HepG2 (cell line): ENCODE data around the gene PRKN. TPM values are rescaled to one million over a fixed set of nuclear protein-coding genes. Genes with fewer than 3 reads are reported as not detected.
"Not testable (repeated sequence)": the region's sequence is repeated elsewhere in the genome, so short reads cannot be mapped to it uniquely, and the experiment has no call there.

Source experiments
- ATAC-seq: fragments of 200-7000 bp; cut with Tn5 transposase; 3 replicates; pipeline ENCODE4 v1.9.1; 2020; ENCODE audit warnings: mild to moderate bottlenecking, moderate library complexity
- BruUV-seq: library from RNA; stranded (reverse); fragments of 400-500 nt; replicated peaks from 2 replicates; lab custom pipeline; 2021; lab: Mats Ljungman, UMichigan
- CTCF ChIA-PET: fragments of 300-600 bp; formaldehyde crosslinking; extraction: SDS; loops from one replicate; lab custom pipeline; 2021; ENCODE audit warnings: low total read pairs, inconsistent platforms, low intra/inter-chr PET ratio; lab: Yijun Ruan, JAX
- POLR2A ChIA-PET: fragments of 350-600 bp; sonication (Branson Sonifier 250); formaldehyde crosslinking; loops from one replicate; lab custom pipeline; 2020; ENCODE audit warnings: antibody characterized with exemption, inconsistent platforms; lab: Yijun Ruan, JAX
- DNase-seq: peaks from one replicate; pipeline ENCODE4 v3.0.0-alpha.2; 2015; ENCODE audit warnings: low spot score
- FAIRE-seq: peaks from 3 replicates; lab custom pipeline; 2011; peaks lifted over from hg19 to GRCh38; lab: Jason Lieb, UNC
- H2AFZ ChIP-seq: one replicate; pipeline ENCODE4 v1.6.1; 2011; ENCODE audit warnings: low read length, inconsistent platforms
- H3K27ac ChIP-seq: fragments of 300-600 bp; 3 replicates; pipeline ENCODE4 v1.8.0; 2011; ENCODE audit warnings: mixed run types, mild to moderate bottlenecking, mixed read lengths, low read length, inconsistent platforms; ENCODE audit not compliant: insufficient read depth; ENCODE audit errors: extremely low read length
- H3K27me3 ChIP-seq, 2 experiments: fragments of 200-600 bp in 1 of 2; 2 replicates in 1 of 2; 3 replicates in 1 of 2; pipeline versions ENCODE4 v1.6.0 to v1.8.0; 2011; ENCODE audit warnings: low read length in 2 of 2, mild to moderate bottlenecking in 2 of 2, moderate library complexity in 2 of 2, inconsistent platforms in 1 of 2; ENCODE audit not compliant: insufficient read depth in 2 of 2, control insufficient read depth in 1 of 2
- H3K36me3 ChIP-seq, 2 experiments: fragments of 200-600 bp in 1 of 2; replicated peaks in 1 of 2; 2 replicates in 1 of 2; 3 replicates in 1 of 2; pipeline versions ENCODE4 v1.5.1 to v1.8.0; 2011; ENCODE audit warnings: low read length in 2 of 2, inconsistent platforms in 1 of 2; ENCODE audit not compliant: insufficient read depth in 2 of 2, control insufficient read depth in 1 of 2
- H3K4me1 ChIP-seq: 2 replicates; pipeline ENCODE4 v1.5.1; 2012; ENCODE audit warnings: low read length, inconsistent platforms; ENCODE audit not compliant: insufficient read depth
- H3K4me2 ChIP-seq: 2 replicates; pipeline ENCODE4 v1.6.0; 2011; ENCODE audit warnings: low read depth, low read length, inconsistent platforms
- H3K4me3 ChIP-seq, 3 experiments: fragments of 200-600 bp in 1 of 3; sonication (generic), shearing (Covaris generic) in 1 of 3; replicated peaks in 1 of 3; 2 replicates each; pipeline ENCODE4 v1.5.1; 2011 to 2016; ENCODE audit warnings: low read length in 3 of 3, inconsistent platforms in 2 of 3, low read depth in 2 of 3, mild to moderate bottlenecking in 2 of 3, control low read depth in 1 of 3, mixed read lengths in 1 of 3; ENCODE audit not compliant: insufficient read depth in 1 of 3
- H3K79me2 ChIP-seq: one replicate; pipeline ENCODE4 v1.6.1; 2011; ENCODE audit warnings: low read length, inconsistent platforms; ENCODE audit not compliant: insufficient read depth
- H3K9ac ChIP-seq: 2 replicates; pipeline ENCODE4 v1.6.0; 2011; ENCODE audit warnings: mild to moderate bottlenecking, low read depth, low read length, inconsistent platforms; ENCODE audit not compliant: insufficient read depth
- H3K9me3 ChIP-seq: 2 replicates; pipeline ENCODE4 v1.5.1; 2012; ENCODE audit warnings: mild to moderate bottlenecking, low read length
- H4K20me1 ChIP-seq: 2 replicates; pipeline ENCODE4 v1.6.0; 2011; ENCODE audit warnings: inconsistent platforms, mild to moderate bottlenecking, low read length, moderate library complexity; ENCODE audit not compliant: insufficient read depth
- ISX ChIP-seq: sonication (generic); formaldehyde crosslinking; conservative IDR thresholded peaks from 2 replicates; pipeline ENCODE4 v1.5.0; 2020; ENCODE audit warnings: missing genetic modification reagents
- RORA ChIP-seq: sonication (generic); formaldehyde crosslinking; IDR thresholded peaks from 2 replicates; pipeline ENCODE4 v1.5.0; 2020; ENCODE audit warnings: mild to moderate bottlenecking, missing genetic modification reagents, moderate library complexity
- ZNF230 ChIP-seq: sonication (generic); formaldehyde crosslinking; IDR thresholded peaks from 2 replicates; pipeline ENCODE4 v1.4.0; 2020; ENCODE audit warnings: mild to moderate bottlenecking, missing genetic modification reagents
- WGBS: methylation state at CpG from one replicate; pipeline ENCODE4 v1.1.6; 2017; ENCODE audit warnings: low lambda C conversion rate; 5-methylcytosine and 5-hydroxymethylcytosine counted together
- in situ Hi-C: cut with HindIII; loops from 2 replicates; pipeline ENCODE4 v1.10.0; 2017; ENCODE audit warnings: low pct_unique_long_range_greater_than_20kb; ENCODE audit not compliant: extremely low pct_ligation_motif_present
- intact Hi-C: fragments of 100-400 bp; cut with micrococcal nuclease; formaldehyde crosslinking; loops from one replicate; pipeline ENCODE4 v1.10.0; 2022; ENCODE audit not compliant: unreplicated experiment
- polyA plus RNA-seq, 8 experiments: library from polyadenylated mRNA; depleted of rRNA in 3 of 8; stranded (reverse) in 7 of 8; unstranded in 1 of 8; fragments of >200 nt; fragmentation: Illumina TruSeq in 4 of 8; extraction: Trizol in 4 of 8; gene quantifications; 2 replicates each; pipeline versions ENCODE4 v1.2.1 to v1.2.3, GENCODE V29; 2011 to 2016; ENCODE audit warnings: low read depth in 4 of 8, missing spikeins in 1 of 8, mixed read lengths in 1 of 8; ENCODE audit not compliant: insufficient read depth in 1 of 8
- total RNA-seq, 5 experiments: library from RNA; depleted of rRNA; stranded (reverse); fragments of >200 nt; fragmentation: Illumina TruSeq; extraction: Trizol; gene quantifications; 2 replicates each; pipeline ENCODE4 v1.2.3, GENCODE V29; 2016; ENCODE audit warnings: low read depth in 1 of 5
- TF ChIP-seq, protein P1 (sequence below): sonication (generic); formaldehyde crosslinking; IDR thresholded peaks from 2 replicates; pipeline ENCODE4 v1.4.0; 2020; ENCODE audit warnings: missing genetic modification reagents, borderline replicate concordance

The PRKN gene
- total and polyA plus RNA-seq, 2 of the 13 experiments (the other 11 are each of a cell fraction or from before 2014, with no cell fraction given): 0.31 to 0.44 TPM

GRCh38 chr6:161826512-161826911 is 901.1 kb downstream of the PRKN start (continued):
- TF ChIP-seq, protein P1, sequence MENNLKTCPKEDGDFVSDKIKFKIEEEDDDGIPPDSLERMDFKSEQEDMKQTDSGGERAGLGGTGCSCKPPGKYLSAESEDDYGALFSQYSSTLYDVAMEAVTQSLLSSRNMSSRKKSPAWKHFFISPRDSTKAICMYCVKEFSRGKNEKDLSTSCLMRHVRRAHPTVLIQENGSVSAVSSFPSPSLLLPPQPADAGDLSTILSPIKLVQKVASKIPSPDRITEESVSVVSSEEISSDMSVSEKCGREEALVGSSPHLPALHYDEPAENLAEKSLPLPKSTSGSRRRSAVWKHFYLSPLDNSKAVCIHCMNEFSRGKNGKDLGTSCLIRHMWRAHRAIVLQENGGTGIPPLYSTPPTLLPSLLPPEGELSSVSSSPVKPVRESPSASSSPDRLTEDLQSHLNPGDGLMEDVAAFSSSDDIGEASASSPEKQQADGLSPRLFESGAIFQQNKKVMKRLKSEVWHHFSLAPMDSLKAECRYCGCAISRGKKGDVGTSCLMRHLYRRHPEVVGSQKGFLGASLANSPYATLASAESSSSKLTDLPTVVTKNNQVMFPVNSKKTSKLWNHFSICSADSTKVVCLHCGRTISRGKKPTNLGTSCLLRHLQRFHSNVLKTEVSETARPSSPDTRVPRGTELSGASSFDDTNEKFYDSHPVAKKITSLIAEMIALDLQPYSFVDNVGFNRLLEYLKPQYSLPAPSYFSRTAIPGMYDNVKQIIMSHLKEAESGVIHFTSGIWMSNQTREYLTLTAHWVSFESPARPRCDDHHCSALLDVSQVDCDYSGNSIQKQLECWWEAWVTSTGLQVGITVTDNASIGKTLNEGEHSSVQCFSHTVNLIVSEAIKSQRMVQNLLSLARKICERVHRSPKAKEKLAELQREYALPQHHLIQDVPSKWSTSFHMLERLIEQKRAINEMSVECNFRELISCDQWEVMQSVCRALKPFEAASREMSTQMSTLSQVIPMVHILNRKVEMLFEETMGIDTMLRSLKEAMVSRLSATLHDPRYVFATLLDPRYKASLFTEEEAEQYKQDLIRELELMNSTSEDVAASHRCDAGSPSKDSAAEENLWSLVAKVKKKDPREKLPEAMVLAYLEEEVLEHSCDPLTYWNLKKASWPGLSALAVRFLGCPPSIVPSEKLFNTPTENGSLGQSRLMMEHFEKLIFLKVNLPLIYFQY (CRISPR knock-in tag): no peak
- no peak for TF ChIP-seq ZNF230
- TF ChIP-seq RORA (CRISPR knock-in tag): no peak
- TF ChIP-seq ISX (CRISPR knock-in tag): no peak

DNA sequence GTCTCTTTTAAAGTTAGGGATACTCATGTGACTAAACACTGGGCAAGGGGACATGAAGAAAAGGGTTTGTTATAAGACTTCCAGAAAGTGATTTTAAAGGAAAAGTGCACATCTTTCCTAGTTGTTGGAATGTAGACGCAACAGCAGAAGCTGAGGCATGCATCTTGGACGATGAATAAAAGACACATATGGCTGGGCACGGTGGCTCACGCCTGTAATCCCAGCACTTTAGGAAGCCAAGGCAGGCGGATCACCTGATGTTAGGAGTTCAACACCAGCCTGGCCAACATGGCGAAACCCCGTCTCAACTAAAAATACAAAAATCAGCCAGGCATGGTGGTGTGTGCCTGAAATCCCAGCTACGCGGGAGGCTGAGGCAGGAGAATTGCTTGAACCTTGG is 905.4 kb downstream of the PRKN start:
- H2AFZ ChIP-seq, H3K4me2 ChIP-seq, CTCF ChIA-PET, H3K27ac ChIP-seq, H3K9ac ChIP-seq, BruUV-seq, H3K36me3 ChIP-seq, H3K9me3 ChIP-seq, H3K79me2 ChIP-seq, H3K4me1 ChIP-seq, intact Hi-C loops, POLR2A ChIA-PET, H3K4me3 ChIP-seq, ATAC-seq, in situ Hi-C loops, FAIRE-seq, DNase-seq, H4K20me1 ChIP-seq, H3K27me3 ChIP-seq: not testable (repeated sequence)
- WGBS: 59% methylated on average over 9 of the region's 9 CpGs
